Stimulated activated CD8-positive, alpha-beta memory T cell treated with anti-CD3 and anti-CD28 coated beads, Interleukin-15, amount 100 ng/mL, for 24 hours (primary cell): ENCODE results near the gene HNRNPCL2.
"Not testable (repeated sequence)": the region's sequence is repeated elsewhere in the genome, so short reads cannot be mapped to it uniquely, and the experiment has no call there.

Experiments
- DNase-seq: peaks from one replicate; pipeline ENCODE4 v3.0.0-alpha.2; 2020; ENCODE audit warnings: low read depth

Gene HNRNPCL2

DNA sequence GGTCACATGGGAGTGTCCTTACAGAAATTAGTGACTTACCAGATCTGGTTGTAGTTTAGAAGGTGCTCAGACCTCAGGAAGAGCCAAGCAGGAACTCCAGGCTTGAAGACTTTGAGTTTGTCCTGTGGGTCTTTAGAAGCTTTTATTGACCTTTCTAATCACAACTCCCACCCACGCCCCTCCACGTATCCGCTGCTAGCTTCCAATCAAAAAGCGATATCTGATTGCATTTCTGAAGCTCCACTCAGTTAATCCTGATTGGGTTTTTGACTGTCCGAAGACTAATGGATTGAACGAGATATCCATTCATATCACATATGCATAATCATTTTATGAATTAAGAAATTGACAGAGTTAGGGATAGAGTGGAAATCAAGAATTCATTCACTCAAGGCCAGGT lies at the start of gene HNRNPCL2:
HNRNPCL2 (minus strand) TSS at position 101 of the 400 bp plus-strand sequence. CDS start 454 bp downstream, outside the sequence.
- DNase-seq = not testable (repeated sequence)

- not testable (repeated sequence) for DNase-seq
Measured at GRCh38 chr1:13165531-13165930, 48.9 kb upstream of the HNRNPCL2 start, which contains the start of gene HNRNPCL4. Gene HNRNPCL4, minus strand, starts transcription at chr1:13165631. Its CDS starts 164 bp downstream, at chr1:13165467.

DNA sequence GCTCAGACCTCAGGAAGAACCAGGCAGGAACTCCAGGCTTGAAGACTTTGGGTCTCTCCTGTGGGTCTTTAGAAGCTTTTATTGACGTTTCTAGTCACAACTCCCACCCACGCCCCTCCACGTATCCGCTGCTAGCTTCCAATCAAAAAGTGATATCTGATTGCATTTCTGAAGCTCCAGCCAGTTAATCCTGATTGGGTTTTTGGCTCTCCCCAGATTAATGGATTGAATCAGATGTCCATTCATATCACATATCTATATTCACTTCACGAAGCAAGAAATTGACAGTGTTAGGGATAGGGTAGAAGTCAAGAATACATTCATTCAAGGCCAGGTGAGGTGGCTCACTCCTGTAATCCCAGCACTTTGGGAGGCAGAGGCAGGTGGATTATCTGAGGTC lies 39.3 kb upstream of the HNRNPCL2 start, which contains the start of gene PRAMEF26:
PRAMEF26 (minus strand) TSS at position 101 of the 400 bp plus-strand sequence. CDS start 2,914 bp downstream, outside the sequence.
- not testable (repeated sequence) for DNase-seq

GRCh38 chr1:13070474-13070873 lies 46.2 kb downstream of the HNRNPCL2 start, which contains the start of gene PRAMEF25:
Gene PRAMEF25, plus strand, starts transcription at chr1:13070774. Its CDS starts 2,920 bp downstream, at chr1:13073694.
- DNase-seq = not testable (repeated sequence)
